Measurements from ENCODE around the gene UPP2. TPM values are rescaled to one million over a fixed set of nuclear protein-coding genes. Genes with fewer than 3 reads are reported as not detected.

Gene UPP2
- total and polyA plus RNA-seq, 2 of the 13 experiments (the other 11 are each of a cell fraction or from before 2014, with no cell fraction given), result 0.07 to 0.28 TPM

DNA sequence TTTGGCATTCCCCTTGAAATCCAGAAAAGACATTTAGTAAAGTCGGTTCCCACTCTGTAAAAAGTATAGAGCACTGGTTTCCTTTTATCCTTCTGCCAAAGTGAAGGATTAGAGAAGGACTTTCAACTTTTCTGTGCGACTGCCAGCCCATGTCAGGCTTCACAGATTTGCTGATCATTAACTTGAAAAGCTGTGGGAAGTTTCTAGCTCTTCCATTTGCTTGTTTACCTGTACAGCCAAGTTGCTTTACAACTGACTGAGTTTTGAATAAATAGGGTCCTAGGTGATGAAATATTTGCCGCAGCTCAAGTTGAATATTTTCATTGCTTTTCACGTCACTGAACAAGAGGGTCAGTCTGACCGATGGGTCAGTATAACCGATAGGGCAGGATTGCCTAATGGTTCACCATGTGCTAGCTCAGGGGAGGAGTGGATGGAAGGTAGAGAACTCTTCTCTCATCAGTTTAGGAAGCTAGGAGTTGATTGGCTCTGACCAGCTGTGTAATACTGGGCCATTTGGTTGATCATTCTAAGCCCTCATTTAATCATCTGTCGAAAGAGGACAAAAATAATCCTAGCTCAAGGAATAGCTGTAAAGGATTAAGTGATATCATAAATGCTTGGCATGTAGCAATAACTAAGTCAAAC, 30.4 kb downstream of the UPP2 start (continued):
- TF ChIP-seq, protein P1, sequence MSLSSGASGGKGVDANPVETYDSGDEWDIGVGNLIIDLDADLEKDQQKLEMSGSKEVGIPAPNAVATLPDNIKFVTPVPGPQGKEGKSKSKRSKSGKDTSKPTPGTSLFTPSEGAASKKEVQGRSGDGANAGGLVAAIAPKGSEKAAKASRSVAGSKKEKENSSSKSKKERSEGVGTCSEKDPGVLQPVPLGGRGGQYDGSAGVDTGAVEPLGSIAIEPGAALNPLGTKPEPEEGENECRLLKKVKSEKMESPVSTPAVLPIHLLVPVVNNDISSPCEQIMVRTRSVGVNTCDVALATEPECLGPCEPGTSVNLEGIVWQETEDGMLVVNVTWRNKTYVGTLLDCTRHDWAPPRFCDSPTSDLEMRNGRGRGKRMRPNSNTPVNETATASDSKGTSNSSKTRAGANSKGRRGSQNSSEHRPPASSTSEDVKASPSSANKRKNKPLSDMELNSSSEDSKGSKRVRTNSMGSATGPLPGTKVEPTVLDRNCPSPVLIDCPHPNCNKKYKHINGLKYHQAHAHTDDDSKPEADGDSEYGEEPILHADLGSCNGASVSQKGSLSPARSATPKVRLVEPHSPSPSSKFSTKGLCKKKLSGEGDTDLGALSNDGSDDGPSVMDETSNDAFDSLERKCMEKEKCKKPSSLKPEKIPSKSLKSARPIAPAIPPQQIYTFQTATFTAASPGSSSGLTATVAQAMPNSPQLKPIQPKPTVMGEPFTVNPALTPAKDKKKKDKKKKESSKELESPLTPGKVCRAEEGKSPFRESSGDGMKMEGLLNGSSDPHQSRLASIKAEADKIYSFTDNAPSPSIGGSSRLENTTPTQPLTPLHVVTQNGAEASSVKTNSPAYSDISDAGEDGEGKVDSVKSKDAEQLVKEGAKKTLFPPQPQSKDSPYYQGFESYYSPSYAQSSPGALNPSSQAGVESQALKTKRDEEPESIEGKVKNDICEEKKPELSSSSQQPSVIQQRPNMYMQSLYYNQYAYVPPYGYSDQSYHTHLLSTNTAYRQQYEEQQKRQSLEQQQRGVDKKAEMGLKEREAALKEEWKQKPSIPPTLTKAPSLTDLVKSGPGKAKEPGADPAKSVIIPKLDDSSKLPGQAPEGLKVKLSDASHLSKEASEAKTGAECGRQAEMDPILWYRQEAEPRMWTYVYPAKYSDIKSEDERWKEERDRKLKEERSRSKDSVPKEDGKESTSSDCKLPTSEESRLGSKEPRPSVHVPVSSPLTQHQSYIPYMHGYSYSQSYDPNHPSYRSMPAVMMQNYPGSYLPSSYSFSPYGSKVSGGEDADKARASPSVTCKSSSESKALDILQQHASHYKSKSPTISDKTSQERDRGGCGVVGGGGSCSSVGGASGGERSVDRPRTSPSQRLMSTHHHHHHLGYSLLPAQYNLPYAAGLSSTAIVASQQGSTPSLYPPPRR (CRISPR knock-in tag; IDR thresholded peaks at IDR 0.05; ENCODE audit: borderline replicate concordance), result peak; percentile 88
- TF ChIP-seq KDM3A (CRISPR knock-in tag; IDR thresholded peaks at IDR 0.05; ENCODE audit: low read depth) (no peak; the same call in 1 of the 2 replicates), ZNF496 (CRISPR knock-in tag; IDR thresholded peaks at IDR 0.05; ENCODE audit: insufficient replicate concordance) (no peak), PAX8 (CRISPR knock-in tag; IDR thresholded peaks at IDR 0.05; ENCODE audit: borderline replicate concordance) (no peak), SP5 (CRISPR knock-in tag; IDR thresholded peaks at IDR 0.05; ENCODE audit: borderline replicate concordance, low read depth) (0 out of 2 replicates have a peak, but pooled peaks have one; percentile 33), AHR (CRISPR knock-in tag; IDR thresholded peaks at IDR 0.05) (no peak; the same call in 1 of the 2 replicates), ZNF567 (CRISPR knock-in tag; IDR thresholded peaks at IDR 0.05; ENCODE audit: borderline replicate concordance) (no peak), PCBP2 (optimal IDR thresholded peaks at IDR 0.05; ENCODE audit: low read depth, low read length, poor library complexity, severe bottlenecking) (no peak), MED13 (CRISPR knock-in tag; IDR thresholded peaks at IDR 0.05) (0 out of 2 replicates have a peak, but pooled peaks have one; percentile 72), ZNF138 (CRISPR knock-in tag; IDR thresholded peaks at IDR 0.05; ENCODE audit: low read depth) (no peak), BCL6 (CRISPR knock-in tag; IDR thresholded peaks at IDR 0.05) (peak; percentile 74), HNRNPK (IDR thresholded peaks at IDR 0.05; ENCODE audit: low read depth, low read length, poor library complexity, severe bottlenecking) (no peak), TSC22D2 (CRISPR knock-in tag; IDR thresholded peaks at IDR 0.05; ENCODE audit: borderline replicate concordance) (no peak), ZNF672 (CRISPR knock-in tag; IDR thresholded peaks at IDR 0.05) (no peak)
- TF ChIP-seq, protein P2, sequence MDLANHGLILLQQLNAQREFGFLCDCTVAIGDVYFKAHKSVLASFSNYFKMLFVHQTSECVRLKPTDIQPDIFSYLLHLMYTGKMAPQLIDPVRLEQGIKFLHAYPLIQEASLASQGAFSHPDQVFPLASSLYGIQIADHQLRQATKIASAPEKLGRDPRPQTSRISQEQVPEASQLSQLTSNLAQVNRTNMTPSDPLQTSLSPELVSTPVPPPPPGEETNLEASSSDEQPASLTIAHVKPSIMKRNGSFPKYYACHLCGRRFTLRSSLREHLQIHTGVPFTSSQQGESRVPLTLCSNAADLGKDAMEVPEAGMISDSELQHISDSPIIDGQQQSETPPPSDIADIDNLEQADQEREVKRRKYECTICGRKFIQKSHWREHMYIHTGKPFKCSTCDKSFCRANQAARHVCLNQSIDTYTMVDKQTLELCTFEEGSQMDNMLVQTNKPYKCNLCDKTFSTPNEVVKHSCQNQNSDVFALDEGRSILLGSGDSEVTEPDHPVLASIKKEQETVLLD (CRISPR knock-in tag; IDR thresholded peaks at IDR 0.05; ENCODE audit: low read depth), result no peak
- TF ChIP-seq, protein P3, sequence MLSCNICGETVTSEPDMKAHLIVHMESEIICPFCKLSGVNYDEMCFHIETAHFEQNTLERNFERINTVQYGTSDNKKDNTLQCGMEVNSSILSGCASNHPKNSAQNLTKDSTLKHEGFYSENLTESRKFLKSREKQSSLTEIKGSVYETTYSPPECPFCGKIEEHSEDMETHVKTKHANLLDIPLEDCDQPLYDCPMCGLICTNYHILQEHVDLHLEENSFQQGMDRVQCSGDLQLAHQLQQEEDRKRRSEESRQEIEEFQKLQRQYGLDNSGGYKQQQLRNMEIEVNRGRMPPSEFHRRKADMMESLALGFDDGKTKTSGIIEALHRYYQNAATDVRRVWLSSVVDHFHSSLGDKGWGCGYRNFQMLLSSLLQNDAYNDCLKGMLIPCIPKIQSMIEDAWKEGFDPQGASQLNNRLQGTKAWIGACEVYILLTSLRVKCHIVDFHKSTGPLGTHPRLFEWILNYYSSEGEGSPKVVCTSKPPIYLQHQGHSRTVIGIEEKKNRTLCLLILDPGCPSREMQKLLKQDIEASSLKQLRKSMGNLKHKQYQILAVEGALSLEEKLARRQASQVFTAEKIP (CRISPR knock-in tag; IDR thresholded peaks at IDR 0.05; ENCODE audit: borderline replicate concordance), result no peak
- TF ChIP-seq, protein P4, sequence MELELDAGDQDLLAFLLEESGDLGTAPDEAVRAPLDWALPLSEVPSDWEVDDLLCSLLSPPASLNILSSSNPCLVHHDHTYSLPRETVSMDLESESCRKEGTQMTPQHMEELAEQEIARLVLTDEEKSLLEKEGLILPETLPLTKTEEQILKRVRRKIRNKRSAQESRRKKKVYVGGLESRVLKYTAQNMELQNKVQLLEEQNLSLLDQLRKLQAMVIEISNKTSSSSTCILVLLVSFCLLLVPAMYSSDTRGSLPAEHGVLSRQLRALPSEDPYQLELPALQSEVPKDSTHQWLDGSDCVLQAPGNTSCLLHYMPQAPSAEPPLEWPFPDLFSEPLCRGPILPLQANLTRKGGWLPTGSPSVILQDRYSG (CRISPR knock-in tag; IDR thresholded peaks at IDR 0.05), result no peak
- TF ChIP-seq, protein P5, sequence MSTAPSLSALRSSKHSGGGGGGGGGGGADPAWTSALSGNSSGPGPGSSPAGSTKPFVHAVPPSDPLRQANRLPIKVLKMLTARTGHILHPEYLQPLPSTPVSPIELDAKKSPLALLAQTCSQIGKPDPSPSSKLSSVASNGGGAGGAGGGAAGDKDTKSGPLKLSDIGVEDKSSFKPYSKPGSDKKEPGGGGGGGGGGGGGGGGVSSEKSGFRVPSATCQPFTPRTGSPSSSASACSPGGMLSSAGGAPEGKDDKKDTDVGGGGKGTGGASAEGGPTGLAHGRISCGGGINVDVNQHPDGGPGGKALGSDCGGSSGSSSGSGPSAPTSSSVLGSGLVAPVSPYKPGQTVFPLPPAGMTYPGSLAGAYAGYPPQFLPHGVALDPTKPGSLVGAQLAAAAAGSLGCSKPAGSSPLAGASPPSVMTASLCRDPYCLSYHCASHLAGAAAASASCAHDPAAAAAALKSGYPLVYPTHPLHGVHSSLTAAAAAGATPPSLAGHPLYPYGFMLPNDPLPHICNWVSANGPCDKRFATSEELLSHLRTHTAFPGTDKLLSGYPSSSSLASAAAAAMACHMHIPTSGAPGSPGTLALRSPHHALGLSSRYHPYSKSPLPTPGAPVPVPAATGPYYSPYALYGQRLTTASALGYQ (CRISPR knock-in tag; IDR thresholded peaks at IDR 0.05), result peak; percentile 64; the same call in 1 of the 2 replicates
